ENCODE results near the gene DEPP1. TPM values are rescaled to one million over a fixed set of nuclear protein-coding genes. Genes with fewer than 3 reads are reported as not detected.

Gene DEPP1
- polyA plus RNA-seq, 1 donor from 2014 or later = 4.3 TPM

DNA sequence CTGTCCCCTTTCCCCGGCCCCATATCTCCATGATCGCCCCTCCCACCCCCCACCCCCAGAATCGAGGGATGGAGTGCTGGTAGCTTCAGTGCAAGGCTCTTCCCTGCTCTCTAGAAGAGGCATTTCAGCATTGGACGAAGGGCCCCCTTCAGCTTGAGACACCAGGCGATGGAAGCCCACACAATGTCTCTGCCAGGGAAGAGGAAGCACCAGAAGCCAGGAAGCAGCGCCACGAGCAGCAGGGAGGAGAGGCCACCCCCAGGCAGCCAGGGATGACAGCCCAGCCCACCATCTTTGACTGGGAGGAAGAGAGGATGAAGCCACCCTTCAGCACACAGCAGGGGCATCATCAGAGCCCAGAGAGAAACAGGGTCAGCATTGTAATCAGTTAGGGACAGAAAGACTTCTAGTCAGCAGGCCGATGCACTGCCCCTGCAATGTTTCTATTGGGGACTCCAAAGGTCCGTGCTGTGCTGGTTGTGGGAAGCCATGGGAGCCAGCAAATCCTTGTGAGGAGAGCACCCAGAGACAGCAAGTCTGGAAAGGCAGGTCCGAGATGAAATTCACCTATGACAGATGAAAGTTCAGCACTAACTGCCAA, 51.8 kb downstream of the DEPP1 start:
- Histone ChIP-seq H2AFZ (ENCODE audit: low read depth, low read length) (no peak overlapping the region), H3K4me3 (ENCODE audit: low read length) (no peak overlapping the region), H3F3A (ENCODE audit: insufficient read depth, low read length, poor library complexity, severe bottlenecking) (no peaks in the 10 kb centered on the region), H3K4me2 (ENCODE audit: low read length) (no peak overlapping the region), H3K27me3 (ENCODE audit: insufficient read depth, low read depth, low read length) (no peaks in the 10 kb centered on the region), H3K9me3 (ENCODE audit: low read length) (no peaks in the 10 kb centered on the region), H3K27ac (ENCODE audit: low read length) (no peak overlapping the region), H3K79me2 (replicated peaks; ENCODE audit: insufficient read depth, low read length) (no peaks in the 10 kb centered on the region), H3K9me2 (ENCODE audit: insufficient read depth, low read length) (no peaks in the 10 kb centered on the region), H3K9ac (ENCODE audit: low read length) (no peak overlapping the region), H3K36me3 (ENCODE audit: insufficient read depth, low read length) (no peaks in the 10 kb centered on the region), H4K20me1 (ENCODE audit: insufficient read depth) (no peaks in the 10 kb centered on the region)
- no peak for TF ChIP-seq RAD21 (conservative IDR thresholded peaks at IDR 0.05)
- TF ChIP-seq MXI1 (conservative IDR thresholded peaks at IDR 0.05; ENCODE audit: poor library complexity, severe bottlenecking) = no peak
- TF ChIP-seq, protein P1, sequence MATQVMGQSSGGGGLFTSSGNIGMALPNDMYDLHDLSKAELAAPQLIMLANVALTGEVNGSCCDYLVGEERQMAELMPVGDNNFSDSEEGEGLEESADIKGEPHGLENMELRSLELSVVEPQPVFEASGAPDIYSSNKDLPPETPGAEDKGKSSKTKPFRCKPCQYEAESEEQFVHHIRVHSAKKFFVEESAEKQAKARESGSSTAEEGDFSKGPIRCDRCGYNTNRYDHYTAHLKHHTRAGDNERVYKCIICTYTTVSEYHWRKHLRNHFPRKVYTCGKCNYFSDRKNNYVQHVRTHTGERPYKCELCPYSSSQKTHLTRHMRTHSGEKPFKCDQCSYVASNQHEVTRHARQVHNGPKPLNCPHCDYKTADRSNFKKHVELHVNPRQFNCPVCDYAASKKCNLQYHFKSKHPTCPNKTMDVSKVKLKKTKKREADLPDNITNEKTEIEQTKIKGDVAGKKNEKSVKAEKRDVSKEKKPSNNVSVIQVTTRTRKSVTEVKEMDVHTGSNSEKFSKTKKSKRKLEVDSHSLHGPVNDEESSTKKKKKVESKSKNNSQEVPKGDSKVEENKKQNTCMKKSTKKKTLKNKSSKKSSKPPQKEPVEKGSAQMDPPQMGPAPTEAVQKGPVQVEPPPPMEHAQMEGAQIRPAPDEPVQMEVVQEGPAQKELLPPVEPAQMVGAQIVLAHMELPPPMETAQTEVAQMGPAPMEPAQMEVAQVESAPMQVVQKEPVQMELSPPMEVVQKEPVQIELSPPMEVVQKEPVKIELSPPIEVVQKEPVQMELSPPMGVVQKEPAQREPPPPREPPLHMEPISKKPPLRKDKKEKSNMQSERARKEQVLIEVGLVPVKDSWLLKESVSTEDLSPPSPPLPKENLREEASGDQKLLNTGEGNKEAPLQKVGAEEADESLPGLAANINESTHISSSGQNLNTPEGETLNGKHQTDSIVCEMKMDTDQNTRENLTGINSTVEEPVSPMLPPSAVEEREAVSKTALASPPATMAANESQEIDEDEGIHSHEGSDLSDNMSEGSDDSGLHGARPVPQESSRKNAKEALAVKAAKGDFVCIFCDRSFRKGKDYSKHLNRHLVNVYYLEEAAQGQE (IDR thresholded peaks at IDR 0.05; ENCODE audit: borderline replicate concordance) = no peak
- no peak for TF ChIP-seq TAF1 (IDR thresholded peaks at IDR 0.05; ENCODE audit: low read depth)
- no peak for TF ChIP-seq CTCF (IDR thresholded peaks at IDR 0.05; ENCODE audit: poor library complexity, severe bottlenecking)
- TF ChIP-seq EZH2 (IDR thresholded peaks at IDR 0.05; ENCODE audit: borderline replicate concordance, insufficient read depth, low read length, poor library complexity, severe bottlenecking) = no peak
- TF ChIP-seq EP300 (conservative IDR thresholded peaks at IDR 0.05; ENCODE audit: poor library complexity, severe bottlenecking) = no peak
- no peak for TF ChIP-seq POLR2AphosphoS5 (IDR thresholded peaks at IDR 0.05)
- TF ChIP-seq SMC3 (conservative IDR thresholded peaks at IDR 0.05; ENCODE audit: poor library complexity) = no peak

Other genes with a start within 250 kb of the DEPP1 start
- gene TMEM72, start 67.5 kb downstream of the DEPP1 start, polyA plus RNA-seq = 1.4 TPM in 2 replicates
- gene RASSF4, start 19.0 kb downstream of the DEPP1 start, polyA plus RNA-seq = 10.2 and 12.4 TPM in 2 replicates
- 32.9 and 34.1 TPM in 2 replicates for gene ZNF22, start 22.1 kb upstream of the DEPP1 start, polyA plus RNA-seq